H1 (cell line): ENCODE data around the gene TRPM1.

Experiments used
- EP300 ChIP-seq, 2 experiments: IDR thresholded peaks; 1 replicate in 1 of 2; 2 replicates in 1 of 2; pipeline ENCODE4 v1.6.1; 2011 to 2012; ENCODE audit warnings: low read depth in 2 of 2, low read length in 2 of 2, mild to moderate bottlenecking in 2 of 2, borderline replicate concordance in 1 of 2, inconsistent platforms in 1 of 2, moderate library complexity in 1 of 2
- GTF2F1 ChIP-seq: IDR thresholded peaks from 2 replicates; pipeline ENCODE4 v1.6.1; 2012; ENCODE audit warnings: low read depth, low read length, improper control_type of control experiment, borderline replicate concordance
- HDAC6 ChIP-seq: IDR thresholded peaks from one replicate; pipeline ENCODE4 v1.7.1; 2012; ENCODE audit warnings: low read depth, mild to moderate bottlenecking, inconsistent platforms, low read length, moderate library complexity
- MAFK ChIP-seq: IDR thresholded peaks from 2 replicates; pipeline ENCODE4 v1.6.1; 2012; ENCODE audit warnings: low read depth, mild to moderate bottlenecking, improper control_type of control experiment, low read length
- RFX5 ChIP-seq: IDR thresholded peaks from 2 replicates; pipeline ENCODE4 v1.6.1; 2011; ENCODE audit warnings: low read depth, low read length, improper control_type of control experiment, borderline replicate concordance
- SUZ12 ChIP-seq: fragments of 200-600 bp; sonication (generic); IDR thresholded peaks from 2 replicates; pipeline ENCODE4 v1.6.1; 2012; ENCODE audit warnings: mild to moderate bottlenecking, inconsistent platforms, low read length, moderate library complexity, mixed read lengths
- TAF1 ChIP-seq: IDR thresholded peaks from 2 replicates; pipeline ENCODE4 v1.6.1; 2011; ENCODE audit warnings: mild to moderate bottlenecking, low read depth, low read length
- TBP ChIP-seq: IDR thresholded peaks from 2 replicates; pipeline ENCODE4 v1.6.1; 2011; ENCODE audit warnings: low read depth, low read length, improper control_type of control experiment
- TF ChIP-seq, protein P1 (sequence below), 3 experiments: IDR thresholded peaks; 1 replicate in 2 of 3; 2 replicates in 1 of 3; pipeline versions ENCODE4 v1.5.1 to v1.6.1; 2011; ENCODE audit warnings: low read length in 3 of 3, mild to moderate bottlenecking in 3 of 3, inconsistent platforms in 2 of 3, low read depth in 1 of 3, moderate library complexity in 1 of 3; ENCODE audit not compliant: insufficient read depth in 1 of 3; ENCODE audit errors: control extremely low read depth in 1 of 3

GRCh38 chr15:31040611-31041010 is 60.9 kb downstream of the TRPM1 start:
- no peak for TF ChIP-seq SUZ12
- TF ChIP-seq, protein P1, sequence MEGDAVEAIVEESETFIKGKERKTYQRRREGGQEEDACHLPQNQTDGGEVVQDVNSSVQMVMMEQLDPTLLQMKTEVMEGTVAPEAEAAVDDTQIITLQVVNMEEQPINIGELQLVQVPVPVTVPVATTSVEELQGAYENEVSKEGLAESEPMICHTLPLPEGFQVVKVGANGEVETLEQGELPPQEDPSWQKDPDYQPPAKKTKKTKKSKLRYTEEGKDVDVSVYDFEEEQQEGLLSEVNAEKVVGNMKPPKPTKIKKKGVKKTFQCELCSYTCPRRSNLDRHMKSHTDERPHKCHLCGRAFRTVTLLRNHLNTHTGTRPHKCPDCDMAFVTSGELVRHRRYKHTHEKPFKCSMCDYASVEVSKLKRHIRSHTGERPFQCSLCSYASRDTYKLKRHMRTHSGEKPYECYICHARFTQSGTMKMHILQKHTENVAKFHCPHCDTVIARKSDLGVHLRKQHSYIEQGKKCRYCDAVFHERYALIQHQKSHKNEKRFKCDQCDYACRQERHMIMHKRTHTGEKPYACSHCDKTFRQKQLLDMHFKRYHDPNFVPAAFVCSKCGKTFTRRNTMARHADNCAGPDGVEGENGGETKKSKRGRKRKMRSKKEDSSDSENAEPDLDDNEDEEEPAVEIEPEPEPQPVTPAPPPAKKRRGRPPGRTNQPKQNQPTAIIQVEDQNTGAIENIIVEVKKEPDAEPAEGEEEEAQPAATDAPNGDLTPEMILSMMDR (IDR thresholded peaks at IDR 0.05; ENCODE audit: control extremely low read depth in 1 of 3, insufficient read depth in 1 of 3, low read depth in 1 of 3, low read length in 3 of 3), result no peak
- TF ChIP-seq TAF1, result no peak
- no peak for TF ChIP-seq RFX5
- TF ChIP-seq TBP, result no peak
- no peak for TF ChIP-seq HDAC6
- TF ChIP-seq MAFK, result no peak
- TF ChIP-seq GTF2F1, result no peak
- no peak for TF ChIP-seq EP300 (IDR thresholded peaks at IDR 0.05; ENCODE audit: borderline replicate concordance in 1 of 2, low read depth in 2 of 2, low read length in 2 of 2)
